ENCODE results near the gene SIX5. TPM values are rescaled to one million over a fixed set of nuclear protein-coding genes. Genes with fewer than 3 reads are reported as not detected.

SIX5 gene
- polyA plus RNA-seq, 2 of the 4 experiments (the other 2 are of a cell fraction) = 8.9 to 24.7 TPM

- Histone ChIP-seq H3K4me1 (peaks cover 19% of the 10 kb centered on the region), H3K4me2 (peak overlapping the region; percentile 97), H3K4me3 (peak overlapping the region; percentile 97), H3K9me3 (no peaks in the 10 kb centered on the region), H3K27ac (peak overlapping the region; percentile 87 to 98)
- ATAC-seq (no peak; a peak in 1 of 6 replicates), FAIRE-seq (no peak), DNase-seq (ENCODE audit: low read depth in 1 of 2, low spot score in 1 of 2) (no peak)
- no peak for TF ChIP-seq FOSL2 (IDR thresholded peaks at IDR 0.05)
- no peak for TF ChIP-seq FOSL2 (CRISPR knock-in tag; IDR thresholded peaks at IDR 0.05)
- no peak for TF ChIP-seq RARB (CRISPR knock-in tag; IDR thresholded peaks at IDR 0.05)
- TF ChIP-seq, protein P1, sequence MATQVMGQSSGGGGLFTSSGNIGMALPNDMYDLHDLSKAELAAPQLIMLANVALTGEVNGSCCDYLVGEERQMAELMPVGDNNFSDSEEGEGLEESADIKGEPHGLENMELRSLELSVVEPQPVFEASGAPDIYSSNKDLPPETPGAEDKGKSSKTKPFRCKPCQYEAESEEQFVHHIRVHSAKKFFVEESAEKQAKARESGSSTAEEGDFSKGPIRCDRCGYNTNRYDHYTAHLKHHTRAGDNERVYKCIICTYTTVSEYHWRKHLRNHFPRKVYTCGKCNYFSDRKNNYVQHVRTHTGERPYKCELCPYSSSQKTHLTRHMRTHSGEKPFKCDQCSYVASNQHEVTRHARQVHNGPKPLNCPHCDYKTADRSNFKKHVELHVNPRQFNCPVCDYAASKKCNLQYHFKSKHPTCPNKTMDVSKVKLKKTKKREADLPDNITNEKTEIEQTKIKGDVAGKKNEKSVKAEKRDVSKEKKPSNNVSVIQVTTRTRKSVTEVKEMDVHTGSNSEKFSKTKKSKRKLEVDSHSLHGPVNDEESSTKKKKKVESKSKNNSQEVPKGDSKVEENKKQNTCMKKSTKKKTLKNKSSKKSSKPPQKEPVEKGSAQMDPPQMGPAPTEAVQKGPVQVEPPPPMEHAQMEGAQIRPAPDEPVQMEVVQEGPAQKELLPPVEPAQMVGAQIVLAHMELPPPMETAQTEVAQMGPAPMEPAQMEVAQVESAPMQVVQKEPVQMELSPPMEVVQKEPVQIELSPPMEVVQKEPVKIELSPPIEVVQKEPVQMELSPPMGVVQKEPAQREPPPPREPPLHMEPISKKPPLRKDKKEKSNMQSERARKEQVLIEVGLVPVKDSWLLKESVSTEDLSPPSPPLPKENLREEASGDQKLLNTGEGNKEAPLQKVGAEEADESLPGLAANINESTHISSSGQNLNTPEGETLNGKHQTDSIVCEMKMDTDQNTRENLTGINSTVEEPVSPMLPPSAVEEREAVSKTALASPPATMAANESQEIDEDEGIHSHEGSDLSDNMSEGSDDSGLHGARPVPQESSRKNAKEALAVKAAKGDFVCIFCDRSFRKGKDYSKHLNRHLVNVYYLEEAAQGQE (IDR thresholded peaks at IDR 0.05) = peak; percentile 47; the same call in 1 of the 2 replicates
- no peak for TF ChIP-seq JUN (IDR thresholded peaks at IDR 0.05)
- ChIA-PET POLR2A (interaction anchor here (2.3 to 2.8 kb wide), 2 partner anchors 10 to 22 kb away, joined by 30 to 43 read pairs; partner anchors contain the start of genes DMPK and SIX5), CTCF (interaction anchor here (1.9 to 74.3 kb wide), 3 partner anchors 7 to 98 kb away, joined by 8 to 2204 read pairs (median 2204); partner anchors contain the start of genes DMPK, DMWD, RSPH6A and SIX5)
- 12% methylated on average over 23 of the region's 31 CpGs for WGBS (ENCODE audit: missing lambda C conversion rate)
Measured at GRCh38 chr19:45791744-45792469, 22.9 kb upstream of the SIX5 start.

DNA sequence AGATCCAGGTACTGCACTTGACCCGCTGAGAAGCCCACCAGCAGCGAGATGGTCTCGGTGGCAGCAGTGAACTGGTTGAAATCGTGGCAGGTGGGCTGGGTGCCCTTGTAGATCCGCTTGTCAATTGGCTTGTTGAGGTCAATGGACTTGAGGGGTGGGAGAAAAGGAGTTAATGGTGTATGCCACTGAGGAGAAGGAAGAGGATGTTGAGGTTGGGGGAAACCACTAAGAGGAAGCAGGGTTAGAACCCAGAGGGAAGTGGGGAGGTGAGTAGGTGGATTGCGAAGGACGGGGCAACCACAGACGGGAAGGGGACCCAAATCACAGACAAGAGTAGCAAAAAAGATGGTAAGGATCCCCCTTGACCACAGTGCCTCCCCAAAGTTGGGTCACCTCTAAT lies 21.9 kb upstream of the SIX5 start:
- WGBS (ENCODE audit: missing lambda C conversion rate) = 96% methylated on average over 8 of the region's 8 CpGs
- no peak for DNase-seq (ENCODE audit: low read depth in 1 of 2, low spot score in 1 of 2)
- Histone ChIP-seq H3K4me3 (0 out of 3 replicates have a peak overlapping the region, but pooled peaks have one; percentile 97), H3K9me3 (no peaks in the 10 kb centered on the region), H3K27ac (no peak overlapping the region), H3K4me1 (peaks cover 19% of the 10 kb centered on the region), H3K4me2 (peak overlapping the region; percentile 97)
- CTCF ChIA-PET = interaction anchor here (0.7 to 74.3 kb wide), 3 partner anchors 6 to 47 kb away, joined by 3 to 2204 read pairs (median 2204); partner anchors contain the start of genes DMPK, DMWD, RSPH6A and SIX5
- no peak for FAIRE-seq
- TF ChIP-seq, protein P1 (IDR thresholded peaks at IDR 0.05) = no peak
- TF ChIP-seq KDM1A (IDR thresholded peaks at IDR 0.05; ENCODE audit: low read depth) = no peak
- POLR2A ChIA-PET = interaction anchor here (2.3 kb wide), 1 partner anchor 9 kb away, joined by 30 read pairs; the partner anchor contains the start of gene DMPK
- ATAC-seq = no peak

- no peak for DNase-seq (ENCODE audit: low read depth in 1 of 2, low spot score in 1 of 2)
- H3K9me3 ChIP-seq = no peaks in the 10 kb centered on the region
- CTCF ChIA-PET = interaction anchor here (62.0 to 74.3 kb wide), 2 partner anchors 4 to 19 kb away, joined by 2204 read pairs; partner anchors contain the start of genes DMPK, DMWD, RSPH6A and SIX5
- 92% methylated on average over 15 of the region's 15 CpGs for WGBS (ENCODE audit: missing lambda C conversion rate)
- peaks cover 22% of the 10 kb centered on the region for H3K4me1 ChIP-seq
- no peak for FAIRE-seq
- no peak overlapping the region for H3K27ac ChIP-seq
- no peak overlapping the region for H3K4me2 ChIP-seq
- TF ChIP-seq, protein P2, sequence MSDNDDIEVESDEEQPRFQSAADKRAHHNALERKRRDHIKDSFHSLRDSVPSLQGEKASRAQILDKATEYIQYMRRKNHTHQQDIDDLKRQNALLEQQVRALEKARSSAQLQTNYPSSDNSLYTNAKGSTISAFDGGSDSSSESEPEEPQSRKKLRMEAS (IDR thresholded peaks at IDR 0.05) = no peak
- peak; percentile 63; the same call in 1 of the 2 replicates for TF ChIP-seq KDM1A (IDR thresholded peaks at IDR 0.05; ENCODE audit: low read depth)
- no peak overlapping the region for H3K4me3 ChIP-seq
- no peak for ATAC-seq
- POLR2A ChIA-PET = no interaction called here
Measured at GRCh38 chr19:45789035-45789786, 20.2 kb upstream of the SIX5 start.

Measured in A549 (cell line).